B cell (primary cell): ENCODE results near the gene CASS4. TPM values are rescaled to one million over a fixed set of nuclear protein-coding genes. Genes with fewer than 3 reads are reported as not detected.

Source experiments
- ATAC-seq: fragments of 200-7000 bp; cut with Tn5 transposase; one replicate; pipeline ENCODE4 v1.10.0; 2021; ENCODE audit warnings: low read depth, mild to moderate bottlenecking, moderate number of reproducible peaks, moderate library complexity
- CTCF ChIA-PET: fragments of 350-600 bp; sonication (Branson Sonifier 250); formaldehyde crosslinking; loops from one replicate; lab custom pipeline; 2021; ENCODE audit warnings: antibody characterized with exemption, inconsistent platforms; lab: Charles Lee
- POLR2A ChIA-PET: fragments of 350-600 bp; sonication (Branson Sonifier 250); formaldehyde crosslinking; loops from one replicate; lab custom pipeline; 2021; ENCODE audit warnings: antibody characterized with exemption; lab: Charles Lee
- DNase-seq: peaks from one replicate; pipeline ENCODE4 v3.0.0; 2013
- H2AFZ ChIP-seq: 2 replicates; pipeline ENCODE4 v1.6.1; 2012; ENCODE audit warnings: mild to moderate bottlenecking, low read depth, low read length; ENCODE audit not compliant: insufficient read depth, poor library complexity, severe bottlenecking
- H3K27ac ChIP-seq, 2 donors: 1 replicate in 1 of 2; 2 replicates in 1 of 2; pipeline ENCODE4 v1.5.1; 2012 to 2013; ENCODE audit warnings: low read length in 2 of 2, mild to moderate bottlenecking in 2 of 2, moderate library complexity in 1 of 2
- H3K27me3 ChIP-seq, 4 experiments: fragments of 200-600 bp in 1 of 4; sonication (generic) in 1 of 4; replicated peaks in 1 of 4; 1 replicate in 2 of 4; 2 replicates in 2 of 4; pipeline versions ENCODE4 v1.6.1 to v1.7.0; 2013 to 2016; ENCODE audit warnings: low read length in 3 of 4, mild to moderate bottlenecking in 2 of 4, mixed read lengths in 1 of 4, moderate library complexity in 1 of 4; ENCODE audit not compliant: insufficient read depth in 4 of 4, control insufficient read depth in 3 of 4; ENCODE audit errors: control extremely low read depth in 1 of 4
- H3K36me3 ChIP-seq, 2 experiments: replicated peaks in 1 of 2; 1 replicate in 1 of 2; 2 replicates in 1 of 2; pipeline versions ENCODE4 v1.6.1 to v1.7.1; 2013; ENCODE audit warnings: low read length in 1 of 2; ENCODE audit not compliant: insufficient read depth in 2 of 2, control insufficient read depth in 1 of 2; ENCODE audit errors: control extremely low read depth in 1 of 2, extremely low read depth in 1 of 2
- H3K4me1 ChIP-seq, 2 donors: fragments of 200-600 bp in 1 of 2; sonication (generic) in 1 of 2; 1 replicate in 1 of 2; 2 replicates in 1 of 2; pipeline versions ENCODE4 v1.5.1 to v1.6.1; 2013 to 2017; ENCODE audit warnings: low read length in 2 of 2; ENCODE audit not compliant: control insufficient read depth in 2 of 2, insufficient read depth in 2 of 2
- H3K4me2 ChIP-seq: replicated peaks from 2 replicates; pipeline ENCODE3; 2012; ENCODE audit warnings: mild to moderate bottlenecking, low read depth, low read length; ENCODE audit not compliant: poor library complexity, severe bottlenecking
- H3K4me3 ChIP-seq, 5 experiments: fragments of 200-600 bp in 1 of 5; sonication (generic) in 1 of 5; 1 replicate in 3 of 5; 2 replicates in 2 of 5; pipeline versions ENCODE4 v1.5.1 to v1.7.0; 2011 to 2016; ENCODE audit warnings: low read length in 4 of 5, mild to moderate bottlenecking in 4 of 5, low read depth in 2 of 5, control low read depth in 1 of 5, moderate library complexity in 1 of 5; ENCODE audit not compliant: insufficient read depth in 1 of 5; ENCODE audit errors: control extremely low read depth in 1 of 5, extremely low read depth in 1 of 5
- H3K79me2 ChIP-seq: fragments of 200-600 bp; sonication (generic); one replicate; pipeline ENCODE4 v1.6.0; 2016; ENCODE audit warnings: low read length; ENCODE audit not compliant: control insufficient read depth, insufficient read depth
- H3K9ac ChIP-seq: fragments of 200-600 bp; sonication (generic); 2 replicates; pipeline ENCODE4 v1.6.1; 2017; ENCODE audit warnings: mild to moderate bottlenecking, low read length, moderate library complexity
- H3K9me3 ChIP-seq, 3 donors: one replicate each; pipeline versions ENCODE4 v1.6.1 to v1.7.1; 2013; ENCODE audit warnings: low read length in 2 of 3; ENCODE audit not compliant: control insufficient read depth in 2 of 3, insufficient read depth in 1 of 3; ENCODE audit errors: control extremely low read depth in 1 of 3
- H4K20me1 ChIP-seq: 2 replicates; pipeline ENCODE4 v1.6.0; 2012; ENCODE audit warnings: mild to moderate bottlenecking, low read length; ENCODE audit not compliant: insufficient read depth, control insufficient read depth, poor library complexity, severe bottlenecking
- H3K27ac Mint-ChIP-seq: one replicate; pipeline ENCODE4 v1.8.0; 2021; ENCODE audit warnings: mixed read lengths
- H3K27me3 Mint-ChIP-seq: one replicate; pipeline ENCODE4 v1.8.0; 2021; ENCODE audit warnings: mixed read lengths
- H3K4me1 Mint-ChIP-seq: one replicate; pipeline ENCODE4 v1.8.0; 2021; ENCODE audit warnings: mixed read lengths
- H3K4me3 Mint-ChIP-seq: one replicate; pipeline ENCODE4 v1.8.0; 2021; ENCODE audit warnings: mixed read lengths
- H3K9me3 Mint-ChIP-seq: one replicate; pipeline ENCODE4 v1.8.0; 2022; ENCODE audit warnings: mixed read lengths; ENCODE audit not compliant: insufficient read depth
- EZH2 ChIP-seq: IDR thresholded peaks from 2 replicates; pipeline ENCODE4 v1.6.1; 2012; ENCODE audit warnings: borderline replicate concordance, low read depth, mild to moderate bottlenecking, moderate library complexity, low read length; ENCODE audit not compliant: insufficient read depth, poor library complexity, severe bottlenecking
- WGBS: methylation state at CpG from one replicate; pipeline ENCODE4 v1.1.5; 2013; ENCODE audit warnings: missing lambda C conversion rate; ENCODE audit not compliant: insufficient coverage; 5-methylcytosine and 5-hydroxymethylcytosine counted together
- intact Hi-C: fragments of 100-400 bp; cut with micrococcal nuclease; formaldehyde crosslinking; loops from one replicate; pipeline ENCODE4 v1.10.0; 2022
- polyA plus RNA-seq: library from polyadenylated mRNA; depleted of rRNA; stranded (reverse); fragments of >200 nt; gene quantifications from 2 replicates; pipeline ENCODE4 v1.2.3, GENCODE V29; 2012
- total RNA-seq, 2 donors: library from RNA; stranded (reverse); fragments of 120-200 nt in 1 of 2; gene quantifications; 1 replicate in 1 of 2; 2 replicates in 1 of 2; pipeline versions ENCODE4 v1.2.3 to v1.2.4, GENCODE V29; 2013 to 2022
- TF ChIP-seq, protein P1 (sequence below): fragments of 200-600 bp; IDR thresholded peaks from one replicate; pipeline ENCODE4 v1.8.0; 2022; ENCODE audit warnings: antibody characterized with exemption, mild to moderate bottlenecking

Gene CASS4
- total and polyA plus RNA-seq, 2 donors (not counting 1 experiment from before 2014, with no cell fraction given): 0.42 to 0.45 TPM

- Histone ChIP-seq H3K4me3 (no peak overlapping the region), H3K27ac (no peak overlapping the region), H3K79me2 (no peaks in the 10 kb centered on the region), H3K9me3 (peaks cover 0 to 1% (median 0%) of the 10 kb centered on the region in 3 donors), H2AFZ (no peak overlapping the region), H3K9ac (no peak overlapping the region), H3K4me2 (no peak overlapping the region), H3K4me1 (peaks cover 13 to 25% of the 10 kb centered on the region in 2 donors), H4K20me1 (no peaks in the 10 kb centered on the region), H3K27me3 (peaks cover 0 to 13% (median 3%) of the 10 kb centered on the region in 4 experiments), H3K36me3 (no peaks in the 10 kb centered on the region)
- Mint-ChIP-seq H3K9me3 (no peaks in the 10 kb centered on the region), H3K27ac (no peak overlapping the region), H3K4me1 (peaks cover 32% of the 10 kb centered on the region), H3K27me3 (peaks cover 9% of the 10 kb centered on the region), H3K4me3 (no peak overlapping the region)
- DNase-seq (no peak), ATAC-seq (no peak)
- 92% methylated on average over 4 of the region's 4 CpGs for WGBS
- POLR2A ChIA-PET: no interaction called here
- CTCF ChIA-PET: no interaction called here
- TF ChIP-seq, protein P1, sequence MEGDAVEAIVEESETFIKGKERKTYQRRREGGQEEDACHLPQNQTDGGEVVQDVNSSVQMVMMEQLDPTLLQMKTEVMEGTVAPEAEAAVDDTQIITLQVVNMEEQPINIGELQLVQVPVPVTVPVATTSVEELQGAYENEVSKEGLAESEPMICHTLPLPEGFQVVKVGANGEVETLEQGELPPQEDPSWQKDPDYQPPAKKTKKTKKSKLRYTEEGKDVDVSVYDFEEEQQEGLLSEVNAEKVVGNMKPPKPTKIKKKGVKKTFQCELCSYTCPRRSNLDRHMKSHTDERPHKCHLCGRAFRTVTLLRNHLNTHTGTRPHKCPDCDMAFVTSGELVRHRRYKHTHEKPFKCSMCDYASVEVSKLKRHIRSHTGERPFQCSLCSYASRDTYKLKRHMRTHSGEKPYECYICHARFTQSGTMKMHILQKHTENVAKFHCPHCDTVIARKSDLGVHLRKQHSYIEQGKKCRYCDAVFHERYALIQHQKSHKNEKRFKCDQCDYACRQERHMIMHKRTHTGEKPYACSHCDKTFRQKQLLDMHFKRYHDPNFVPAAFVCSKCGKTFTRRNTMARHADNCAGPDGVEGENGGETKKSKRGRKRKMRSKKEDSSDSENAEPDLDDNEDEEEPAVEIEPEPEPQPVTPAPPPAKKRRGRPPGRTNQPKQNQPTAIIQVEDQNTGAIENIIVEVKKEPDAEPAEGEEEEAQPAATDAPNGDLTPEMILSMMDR: no peak
- no peak for TF ChIP-seq EZH2
- intact Hi-C loops: no loop called here
These were observed 18.4 kb downstream of the CASS4 start for GRCh38 chr20:56430461-56430860.

- Histone ChIP-seq H3K27me3 (peaks cover 0 to 12% (median 3%) of the 10 kb centered on the region in 4 experiments), H3K27ac (no peak overlapping the region), H3K36me3 (no peaks in the 10 kb centered on the region), H3K9ac (no peak overlapping the region), H2AFZ (no peak overlapping the region), H3K9me3 (peaks cover 0 to 1% (median 0%) of the 10 kb centered on the region in 3 donors), H3K79me2 (no peaks in the 10 kb centered on the region), H3K4me3 (no peak overlapping the region), H4K20me1 (no peaks in the 10 kb centered on the region), H3K4me1 (peaks cover 13 to 27% of the 10 kb centered on the region in 2 donors), H3K4me2 (no peak overlapping the region)
- ChIA-PET CTCF (no interaction called here), POLR2A (no interaction called here)
- ATAC-seq (no peak), DNase-seq (no peak)
- Mint-ChIP-seq H3K4me3 (no peak overlapping the region), H3K27ac (no peak overlapping the region), H3K27me3 (peaks cover 7% of the 10 kb centered on the region), H3K4me1 (peaks cover 33% of the 10 kb centered on the region), H3K9me3 (no peaks in the 10 kb centered on the region)
- WGBS: 100% methylated on average over 1 of the region's 1 CpG
- intact Hi-C loops: no loop called here
- no peak for TF ChIP-seq EZH2
- TF ChIP-seq, protein P1: no peak
These were observed 18.9 kb downstream of the CASS4 start for GRCh38 chr20:56430957-56431356.
